ENCODE data around the gene KRTAP5-2. TPM values are rescaled to one million over a fixed set of nuclear protein-coding genes. Genes with fewer than 3 reads are reported as not detected.

The KRTAP5-2 gene
- total RNA-seq, 3 donors from 2014 or later, result not detected

DNA sequence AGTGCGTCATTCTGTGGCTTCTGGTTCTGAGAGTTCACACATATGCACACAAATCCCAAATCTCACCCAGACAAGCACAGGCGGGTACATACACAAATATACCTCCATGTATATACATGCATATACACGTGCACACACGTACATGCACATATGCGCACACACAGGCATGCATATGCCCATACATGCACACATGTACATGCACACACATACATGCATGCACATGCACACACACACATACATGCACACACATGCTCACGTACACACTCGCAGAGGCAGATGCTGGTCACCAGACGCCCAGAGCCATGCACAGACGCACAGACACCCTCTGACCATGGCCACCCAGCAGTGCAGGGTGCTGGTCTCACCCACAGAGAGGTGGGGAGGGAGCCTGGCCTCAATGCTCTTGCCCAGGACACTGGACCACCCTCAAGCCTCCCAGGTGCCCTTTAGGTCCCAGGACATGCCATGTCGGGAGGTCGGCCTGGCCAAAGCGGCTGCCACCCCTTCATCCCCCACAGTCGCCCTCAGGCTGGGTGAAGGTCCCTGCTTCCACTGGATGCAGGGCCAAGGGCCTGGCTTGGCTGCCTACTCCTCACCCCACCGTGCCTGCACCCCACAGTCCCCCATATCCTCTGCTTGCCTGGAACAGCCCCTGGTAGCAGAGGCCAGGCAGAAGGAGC, 35.5 kb downstream of the KRTAP5-2 start:
- H3K4me1 ChIP-seq, result peaks cover 9 to 14% of the 10 kb centered on the region in 2 donors
- no peak overlapping the region for H3K27ac ChIP-seq
- no peaks in the 10 kb centered on the region for H3K27me3 ChIP-seq
- DNase-seq (ENCODE audit: low spot score in 2 of 2), result no peak
- H3K4me3 ChIP-seq, result no peak overlapping the region
- H3K36me3 ChIP-seq, result no peaks in the 10 kb centered on the region
- H3K9me3 ChIP-seq, result no peaks in the 10 kb centered on the region
- TF ChIP-seq POLR2A (IDR thresholded peaks at IDR 0.05), result no peak
- no peak for TF ChIP-seq POLR2AphosphoS5 (IDR thresholded peaks at IDR 0.05)
- TF ChIP-seq, protein P1, sequence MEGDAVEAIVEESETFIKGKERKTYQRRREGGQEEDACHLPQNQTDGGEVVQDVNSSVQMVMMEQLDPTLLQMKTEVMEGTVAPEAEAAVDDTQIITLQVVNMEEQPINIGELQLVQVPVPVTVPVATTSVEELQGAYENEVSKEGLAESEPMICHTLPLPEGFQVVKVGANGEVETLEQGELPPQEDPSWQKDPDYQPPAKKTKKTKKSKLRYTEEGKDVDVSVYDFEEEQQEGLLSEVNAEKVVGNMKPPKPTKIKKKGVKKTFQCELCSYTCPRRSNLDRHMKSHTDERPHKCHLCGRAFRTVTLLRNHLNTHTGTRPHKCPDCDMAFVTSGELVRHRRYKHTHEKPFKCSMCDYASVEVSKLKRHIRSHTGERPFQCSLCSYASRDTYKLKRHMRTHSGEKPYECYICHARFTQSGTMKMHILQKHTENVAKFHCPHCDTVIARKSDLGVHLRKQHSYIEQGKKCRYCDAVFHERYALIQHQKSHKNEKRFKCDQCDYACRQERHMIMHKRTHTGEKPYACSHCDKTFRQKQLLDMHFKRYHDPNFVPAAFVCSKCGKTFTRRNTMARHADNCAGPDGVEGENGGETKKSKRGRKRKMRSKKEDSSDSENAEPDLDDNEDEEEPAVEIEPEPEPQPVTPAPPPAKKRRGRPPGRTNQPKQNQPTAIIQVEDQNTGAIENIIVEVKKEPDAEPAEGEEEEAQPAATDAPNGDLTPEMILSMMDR (IDR thresholded peaks at IDR 0.05), result no peak
- intact Hi-C loops (cut with DNase I; ENCODE audit: low total_unique reads), result no loop called here

DNA sequence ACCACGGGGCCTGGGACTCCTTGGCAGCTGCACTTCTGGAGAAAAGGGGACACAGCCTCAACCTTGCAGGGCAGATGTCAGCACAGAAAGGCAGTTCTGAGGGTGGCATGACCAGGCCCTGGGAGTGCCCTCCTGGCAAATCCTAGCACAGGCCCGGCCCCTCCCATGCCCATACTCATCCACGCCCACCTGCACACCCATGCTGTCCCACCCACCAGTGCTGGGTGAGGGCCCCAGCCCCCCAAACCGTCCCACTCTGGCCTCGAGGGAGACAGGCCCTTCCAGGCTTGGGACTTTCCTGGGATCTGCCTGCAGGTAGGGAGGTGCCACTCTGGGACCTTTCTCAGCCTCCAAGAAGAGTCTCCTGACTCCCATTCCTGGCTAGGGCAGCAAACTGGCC, 36.1 kb downstream of the KRTAP5-2 start:
- DNase-seq (ENCODE audit: low spot score in 2 of 2), result no peak
- Histone ChIP-seq H3K27me3 (no peaks in the 10 kb centered on the region), H3K4me3 (no peak overlapping the region), H3K9me3 (no peaks in the 10 kb centered on the region), H3K36me3 (no peaks in the 10 kb centered on the region), H3K4me1 (peaks cover 9 to 14% of the 10 kb centered on the region in 2 donors), H3K27ac (no peak overlapping the region)
- TF ChIP-seq, protein P1 (IDR thresholded peaks at IDR 0.05), result no peak
- no peak for TF ChIP-seq POLR2A (IDR thresholded peaks at IDR 0.05)
- no peak for TF ChIP-seq POLR2AphosphoS5 (IDR thresholded peaks at IDR 0.05)
- intact Hi-C loops (cut with DNase I; ENCODE audit: low total_unique reads), result no loop called here

DNA sequence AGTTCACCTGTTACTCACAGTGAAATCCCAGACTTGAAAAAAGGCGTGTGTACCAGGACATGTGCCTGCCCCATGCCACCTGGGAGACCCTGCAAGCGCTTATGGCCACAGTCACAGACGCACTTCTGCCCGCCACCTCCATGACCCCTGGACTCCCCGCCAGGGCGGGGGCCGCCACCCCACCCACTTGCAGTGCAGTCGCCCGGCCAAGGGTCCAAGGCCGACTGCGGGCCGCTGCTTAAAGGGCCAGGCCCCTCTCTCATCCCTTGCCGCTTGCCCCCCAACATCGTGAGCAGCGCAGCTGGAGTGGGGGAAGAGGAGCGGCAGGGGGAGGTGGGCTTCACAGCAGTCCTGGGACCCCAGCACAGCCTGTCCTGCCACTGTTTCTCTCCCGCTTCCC, 36.8 kb downstream of the KRTAP5-2 start:
- H3K36me3 ChIP-seq, result no peaks in the 10 kb centered on the region
- no peak overlapping the region for H3K4me3 ChIP-seq
- no peak for DNase-seq (ENCODE audit: low spot score in 2 of 2)
- H3K27ac ChIP-seq, result no peak overlapping the region
- H3K27me3 ChIP-seq, result no peaks in the 10 kb centered on the region
- TF ChIP-seq, protein P1 (IDR thresholded peaks at IDR 0.05), result no peak
- TF ChIP-seq POLR2AphosphoS5 (IDR thresholded peaks at IDR 0.05), result no peak
- TF ChIP-seq POLR2A (IDR thresholded peaks at IDR 0.05), result no peak
- peaks cover 9 to 14% of the 10 kb centered on the region in 2 donors for H3K4me1 ChIP-seq
- intact Hi-C loops (cut with DNase I; ENCODE audit: low total_unique reads), result no loop called here
- H3K9me3 ChIP-seq, result no peaks in the 10 kb centered on the region

DNA sequence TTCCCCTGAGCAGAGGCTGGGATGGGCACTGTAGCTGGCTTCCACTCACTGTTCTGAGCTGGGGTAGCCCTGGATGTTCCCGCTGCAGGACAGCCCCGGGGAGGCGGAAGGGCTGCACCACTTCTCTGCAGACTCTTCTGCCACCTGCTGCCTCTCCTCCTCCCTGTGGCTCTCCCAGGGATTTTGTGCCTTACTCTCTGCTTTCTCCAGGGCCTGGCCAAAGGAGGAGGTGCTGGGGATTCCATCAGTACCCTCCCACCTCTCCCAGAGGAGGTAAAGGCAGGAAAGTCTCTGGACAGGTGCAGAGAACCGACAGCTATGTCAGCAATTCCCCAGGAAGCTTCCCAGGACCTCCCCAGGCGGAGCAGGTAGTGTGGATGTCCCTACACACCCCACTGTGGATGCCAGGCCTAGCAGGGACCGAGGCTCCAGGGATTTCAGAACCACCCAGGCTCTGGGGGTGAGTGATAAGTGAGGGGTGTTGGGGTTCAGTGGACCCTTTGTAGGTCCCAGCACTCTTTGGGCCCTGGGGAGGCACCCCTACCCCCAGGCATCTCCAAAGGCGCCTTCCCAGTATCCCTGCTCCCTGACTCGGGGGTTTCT, 37.3 kb downstream of the KRTAP5-2 start:
- no peak for TF ChIP-seq POLR2AphosphoS5 (IDR thresholded peaks at IDR 0.05)
- no peak for TF ChIP-seq POLR2A (IDR thresholded peaks at IDR 0.05)
- intact Hi-C loops (cut with DNase I; ENCODE audit: low total_unique reads), result no loop called here
- H3K36me3 ChIP-seq, result no peaks in the 10 kb centered on the region
- H3K4me3 ChIP-seq, result no peak overlapping the region
- H3K27ac ChIP-seq, result peak overlapping the region in 1 of 2 donors; percentile 90
- H3K27me3 ChIP-seq, result no peaks in the 10 kb centered on the region
- no peaks in the 10 kb centered on the region for H3K9me3 ChIP-seq
- no peak for DNase-seq (ENCODE audit: low spot score in 2 of 2)
- H3K4me1 ChIP-seq, result peaks cover 9 to 14% of the 10 kb centered on the region in 2 donors

DNA sequence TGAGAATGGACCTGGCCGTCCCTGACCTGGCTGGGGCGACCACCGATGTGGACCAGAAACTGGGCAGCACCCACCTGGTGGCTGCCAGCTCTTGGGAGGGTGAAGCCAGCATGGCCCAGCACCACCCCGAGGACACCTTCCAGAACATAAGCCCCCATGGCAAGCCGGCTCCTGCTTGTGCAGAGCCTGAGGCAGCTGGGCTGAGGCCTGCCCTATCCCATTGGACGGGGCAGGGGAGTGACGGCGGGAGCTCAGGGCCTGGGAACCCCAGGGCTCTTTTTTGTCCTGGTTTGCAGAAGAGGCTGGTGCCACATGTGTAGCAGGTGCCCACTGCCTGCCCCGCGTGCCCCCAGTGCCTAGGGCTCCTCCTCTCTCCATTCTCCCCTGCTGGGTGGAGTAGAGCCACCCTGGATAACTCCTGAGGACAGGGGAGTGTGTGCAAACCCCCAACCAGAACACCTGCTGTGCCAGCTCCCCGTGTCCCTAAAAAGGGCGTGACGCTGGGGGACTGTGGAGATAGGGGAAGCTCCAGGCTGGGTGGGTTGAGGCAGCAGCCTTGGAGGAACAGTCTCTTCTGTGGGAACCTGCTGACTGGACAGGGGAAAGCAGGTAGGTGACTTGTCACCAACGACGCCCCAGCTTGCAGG, 38.0 kb downstream of the KRTAP5-2 start:
- no peak overlapping the region for H3K4me3 ChIP-seq
- no peak for DNase-seq (ENCODE audit: low spot score in 2 of 2)
- TF ChIP-seq POLR2A (IDR thresholded peaks at IDR 0.05) (no peak), POLR2AphosphoS5 (IDR thresholded peaks at IDR 0.05) (no peak)
- TF ChIP-seq, protein P1 (IDR thresholded peaks at IDR 0.05), result no peak
- H3K4me1 ChIP-seq, result peaks cover 9 to 14% of the 10 kb centered on the region in 2 donors
- intact Hi-C loops (cut with DNase I; ENCODE audit: low total_unique reads), result no loop called here
- H3K27me3 ChIP-seq, result no peaks in the 10 kb centered on the region
- no peaks in the 10 kb centered on the region for H3K9me3 ChIP-seq
- H3K27ac ChIP-seq, result peak overlapping the region; percentile 90 to 92
- H3K36me3 ChIP-seq, result no peaks in the 10 kb centered on the region

All from breast epithelium (tissue), 4 donors.